NCI-H1694 (cell line): Measurements from ENCODE around the gene ACTL10.

Experiments
- DNase-seq: peaks from one replicate; lab custom pipeline; 2025; lab: John Stamatoyannopoulos, UW

Gene ACTL10

DNA sequence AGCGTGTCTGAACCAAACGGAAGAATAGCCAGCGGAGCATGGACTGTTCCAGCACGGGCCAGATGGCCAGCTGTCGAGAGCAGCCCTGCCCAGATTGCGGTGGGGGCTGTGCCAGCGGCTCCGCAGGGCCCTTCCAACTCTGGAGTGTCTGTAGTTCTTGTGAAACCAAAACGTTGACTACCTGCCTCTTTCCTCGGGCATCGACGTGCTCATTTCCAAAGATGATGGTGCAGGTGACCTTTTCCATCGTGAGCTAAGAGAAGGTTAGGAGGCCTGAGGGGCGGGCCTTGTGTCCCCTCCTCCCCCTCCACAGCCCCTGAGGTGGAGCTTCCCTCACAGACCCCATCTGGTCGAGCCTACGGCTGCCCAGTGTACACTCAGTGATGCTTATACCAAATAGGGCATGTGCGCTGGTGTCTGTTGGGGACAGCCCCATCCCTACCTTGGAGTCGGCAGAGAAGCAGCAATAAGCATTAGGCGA, 17.5 kb upstream of the ACTL10 start:
- DNase-seq = peak; percentile 19

DNA sequence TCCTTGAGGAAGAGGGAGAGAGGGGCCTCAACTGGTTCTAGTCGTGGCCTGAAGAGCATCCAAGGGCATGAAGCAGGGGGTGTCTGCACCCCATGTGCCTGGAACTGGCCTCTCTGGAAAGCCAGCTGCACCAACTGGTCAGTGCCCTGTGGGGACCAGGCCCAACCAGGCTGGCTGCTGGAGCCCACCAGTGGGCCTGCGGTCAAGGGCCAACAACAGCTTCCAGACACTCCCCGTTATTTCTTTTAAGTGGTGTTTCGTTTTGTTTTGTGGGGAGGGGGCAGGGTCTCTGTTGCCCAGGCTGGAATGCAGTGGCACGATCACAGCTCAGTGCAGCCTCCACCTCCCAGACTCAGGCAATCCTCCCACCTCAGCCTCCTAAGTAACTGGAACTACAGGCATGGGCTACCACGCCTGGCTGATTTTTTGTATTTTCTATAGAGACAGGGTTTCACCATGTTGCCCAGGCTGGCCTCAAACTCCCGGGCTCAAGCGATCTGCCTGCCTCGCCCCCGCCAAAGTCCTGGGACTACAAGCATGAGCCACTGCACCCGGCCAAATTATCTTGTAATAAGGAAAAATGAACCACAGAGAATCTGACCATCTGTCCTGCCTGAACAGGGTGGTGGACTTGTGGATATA, 16.5 kb upstream of the ACTL10 start:
- no peak for DNase-seq

DNA sequence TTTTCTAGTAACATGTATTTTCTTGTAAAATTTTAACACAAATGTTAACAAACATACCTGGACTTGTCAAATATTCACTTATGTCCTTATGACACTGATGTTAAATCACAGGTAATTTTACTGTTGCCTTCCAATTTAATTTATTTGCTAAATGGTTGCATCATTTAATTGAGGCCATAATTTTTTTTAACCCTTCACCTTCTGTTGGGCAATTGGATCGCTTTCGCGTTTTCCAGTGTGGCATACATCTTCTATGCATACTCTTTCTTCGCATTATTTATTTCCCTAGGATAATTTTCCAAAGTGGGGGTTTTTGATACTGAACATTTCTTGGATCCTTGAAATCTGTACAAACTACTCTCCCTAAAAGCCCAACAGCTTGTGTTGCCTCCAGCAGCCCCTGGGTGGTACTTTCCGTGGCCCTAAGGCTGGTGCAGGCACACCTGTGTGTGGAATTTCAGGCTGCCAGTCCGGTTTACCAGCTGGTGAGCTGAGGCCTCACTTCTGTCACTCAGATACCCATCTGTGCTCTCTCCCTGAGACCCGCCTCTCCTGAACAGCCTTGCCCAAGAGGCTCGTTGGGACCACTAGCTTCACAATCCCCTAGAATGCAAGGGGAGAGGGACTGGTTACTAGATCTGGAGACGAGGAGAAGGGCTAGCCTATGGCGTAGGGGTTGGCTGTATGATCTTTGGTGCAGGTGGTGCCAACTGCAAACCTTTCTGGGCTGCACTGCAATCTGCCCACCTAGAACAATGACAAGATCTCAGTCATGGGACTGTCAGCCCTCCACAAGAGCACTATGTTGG, 15.8 kb upstream of the ACTL10 start:
- no peak for DNase-seq

- DNase-seq = no peak
Measured at GRCh38 chr20:33651562-33652048, 15.1 kb upstream of the ACTL10 start.

DNA sequence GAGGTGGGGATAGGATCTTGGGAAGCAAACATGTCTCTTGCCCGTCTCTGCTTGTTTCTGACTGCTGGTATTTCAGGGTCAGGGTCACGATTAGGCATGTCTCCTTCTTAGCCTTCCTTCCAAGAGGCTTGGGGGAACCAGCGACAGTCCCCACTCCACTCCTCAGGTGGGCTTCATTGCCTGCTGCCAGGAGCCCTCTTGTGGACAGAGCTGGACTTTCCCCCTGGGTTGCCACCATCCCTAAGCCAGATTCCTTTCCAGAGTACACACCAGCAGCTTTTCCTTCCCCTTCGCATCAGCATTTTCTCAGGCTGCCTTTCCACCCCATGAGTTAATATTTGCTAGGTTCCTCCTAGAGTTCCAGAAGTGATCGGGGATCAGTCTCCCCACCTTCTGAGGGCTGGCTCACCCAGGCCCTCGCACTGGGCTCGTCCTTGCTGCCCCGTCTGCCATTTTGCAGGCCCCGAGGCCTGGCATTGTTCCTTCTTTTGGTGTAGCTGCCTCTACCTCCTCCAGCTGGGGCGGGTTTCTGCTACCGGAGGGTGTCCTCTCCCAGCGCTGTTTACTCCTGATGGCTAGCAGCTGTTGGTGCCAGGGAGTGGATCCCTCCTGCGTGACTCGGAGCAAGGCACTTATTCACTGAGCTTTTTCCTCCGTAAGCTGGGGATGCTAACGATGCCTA, 13.4 kb upstream of the ACTL10 start:
- peak; percentile 57 for DNase-seq

DNA sequence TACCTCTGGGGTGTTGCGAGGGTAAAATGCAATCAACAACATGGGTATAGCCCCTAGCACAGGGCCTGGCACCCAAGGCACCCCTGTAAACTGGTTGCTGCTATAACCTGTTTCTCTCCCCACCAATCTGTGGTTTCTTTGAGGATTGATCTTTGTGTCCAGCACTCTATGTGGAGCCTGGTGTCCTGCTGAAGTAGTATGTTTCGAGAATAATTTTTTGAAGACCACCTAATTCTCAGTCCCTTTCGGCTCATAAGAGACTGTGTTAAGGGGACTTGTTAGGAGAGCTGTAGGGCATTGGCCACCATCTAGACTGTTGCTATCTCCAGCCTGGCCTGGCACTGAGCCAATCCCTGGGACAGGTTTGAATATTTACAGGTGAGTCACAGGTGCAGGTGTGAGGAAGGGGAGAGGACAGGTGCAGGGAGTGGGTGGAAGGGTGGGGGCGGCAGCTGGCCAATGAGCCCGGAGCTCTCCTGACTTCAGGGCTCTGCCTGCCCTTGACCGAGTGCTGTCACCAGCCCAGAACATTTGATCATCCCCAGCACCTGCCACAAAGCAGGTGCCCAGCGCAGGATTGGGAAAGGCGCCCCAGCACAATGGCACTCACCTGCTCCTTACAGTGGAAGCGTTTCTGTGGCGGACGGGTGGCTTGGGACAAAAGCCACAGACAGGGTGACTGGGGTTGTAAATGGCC, 12.7 kb upstream of the ACTL10 start:
- no peak for DNase-seq

GRCh38 chr20:33654680-33655161, 12.0 kb upstream of the ACTL10 start:
- no peak for DNase-seq

GRCh38 chr20:33655164-33655563, 11.6 kb upstream of the ACTL10 start:
- no peak for DNase-seq

DNA sequence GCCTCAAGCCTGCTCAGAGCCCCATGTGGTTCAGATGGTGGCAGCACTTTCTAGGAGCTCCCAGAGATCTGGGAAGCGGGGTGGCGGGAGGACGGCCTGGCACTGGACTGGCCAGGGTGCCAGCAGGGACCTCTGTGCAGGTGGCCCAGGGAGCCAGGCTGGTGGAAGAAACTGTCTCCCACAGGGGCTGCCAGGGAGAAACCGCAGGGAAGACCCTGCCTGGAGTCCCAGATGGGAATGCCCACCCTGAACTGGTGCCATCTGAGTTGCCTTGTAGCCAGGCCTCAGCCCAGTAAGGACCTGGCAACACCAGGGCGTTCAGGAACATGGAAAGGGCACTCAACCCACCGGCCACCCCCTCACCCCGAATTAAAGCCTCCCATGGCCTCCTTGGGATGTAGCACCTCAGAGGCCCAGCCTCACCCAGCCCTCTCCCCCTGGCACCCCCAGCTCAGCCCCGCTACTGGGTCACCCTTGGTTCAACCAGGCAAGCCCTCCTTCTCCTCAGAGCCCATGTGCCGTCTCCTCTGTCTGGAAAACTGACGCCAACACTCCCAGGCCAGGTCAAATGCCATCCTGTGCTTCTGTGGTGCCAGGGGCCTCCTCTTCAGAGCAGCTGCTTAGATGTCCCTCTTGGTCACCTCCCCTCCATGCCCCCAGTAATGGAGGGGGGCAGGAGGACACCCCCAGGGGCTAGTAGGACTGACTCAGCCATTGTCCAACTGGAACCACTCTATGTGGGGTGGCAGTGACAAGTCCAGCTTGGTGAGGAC, 10.5 kb upstream of the ACTL10 start:
- DNase-seq = no peak

DNA sequence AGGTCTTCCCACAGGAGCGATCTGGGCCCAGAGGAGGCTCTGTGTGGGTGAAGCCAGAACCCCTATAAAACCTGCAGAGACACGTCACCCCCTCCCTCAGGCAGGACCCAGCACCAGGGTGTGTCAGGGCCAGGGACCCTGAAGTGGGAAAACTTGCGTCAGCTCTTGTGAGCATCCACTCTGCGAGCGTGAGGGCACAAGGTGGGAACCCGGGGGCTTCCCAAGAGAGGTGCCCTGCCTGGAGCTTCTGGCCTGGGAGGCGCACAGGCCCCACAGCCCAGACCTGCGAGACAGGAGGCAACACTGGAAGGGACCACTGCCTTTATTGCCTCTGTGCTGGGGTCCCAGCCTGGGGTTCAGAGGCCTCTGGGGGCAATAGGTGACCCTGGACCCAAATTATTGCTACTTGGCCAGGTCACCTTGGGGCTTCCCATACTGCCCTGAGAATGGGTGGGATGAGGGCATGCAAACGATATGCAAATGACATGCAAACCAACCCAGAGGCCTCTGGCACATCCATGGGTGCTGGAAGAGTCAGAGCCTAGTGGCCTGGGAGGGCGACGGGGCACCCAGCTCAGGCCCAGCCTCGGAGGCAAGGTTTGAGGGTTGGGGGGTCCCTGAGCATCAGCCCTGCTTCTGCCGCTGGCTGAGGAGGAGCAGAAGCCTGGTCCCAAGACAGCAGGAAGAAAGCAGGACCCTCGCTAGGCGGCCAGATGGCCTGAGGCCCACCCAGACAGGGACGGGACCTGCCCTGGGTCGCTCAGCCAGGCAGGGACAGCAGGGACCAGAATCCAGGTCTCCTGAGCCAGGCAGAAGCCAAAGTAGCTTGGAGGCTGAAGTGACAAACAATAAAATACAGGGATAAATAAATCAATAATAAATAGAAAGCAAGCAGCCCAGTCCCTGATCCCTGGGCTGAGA, 9.7 kb upstream of the ACTL10 start:
- no peak for DNase-seq

DNA sequence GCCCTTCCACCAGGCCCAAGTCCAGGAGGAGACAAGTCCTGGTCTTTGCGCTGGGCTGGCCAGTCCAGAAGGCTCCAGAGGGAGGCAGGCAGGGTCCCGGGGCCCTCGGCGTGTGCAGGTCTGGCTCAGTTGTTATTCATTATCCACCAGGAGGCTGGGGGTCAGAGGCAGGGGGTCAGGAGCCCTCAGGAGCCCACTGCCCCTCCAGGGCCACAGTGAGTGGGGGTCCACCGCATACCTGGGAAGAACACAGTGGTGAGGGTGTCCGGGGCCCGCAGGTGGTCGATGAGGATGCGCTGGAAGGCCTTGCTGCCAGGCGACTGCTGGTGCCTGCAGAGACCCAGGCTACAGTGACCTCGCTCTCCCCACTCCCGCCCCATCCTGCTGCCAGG, 9.0 kb upstream of the ACTL10 start:
- no peak for DNase-seq

- no peak for DNase-seq
Measured at GRCh38 chr20:33658510-33658909, 8.2 kb upstream of the ACTL10 start.

GRCh38 chr20:33658929-33659328, 7.8 kb upstream of the ACTL10 start:
- DNase-seq = no peak

- DNase-seq = no peak
Measured at GRCh38 chr20:33659341-33660034, 7.3 kb upstream of the ACTL10 start.

DNA sequence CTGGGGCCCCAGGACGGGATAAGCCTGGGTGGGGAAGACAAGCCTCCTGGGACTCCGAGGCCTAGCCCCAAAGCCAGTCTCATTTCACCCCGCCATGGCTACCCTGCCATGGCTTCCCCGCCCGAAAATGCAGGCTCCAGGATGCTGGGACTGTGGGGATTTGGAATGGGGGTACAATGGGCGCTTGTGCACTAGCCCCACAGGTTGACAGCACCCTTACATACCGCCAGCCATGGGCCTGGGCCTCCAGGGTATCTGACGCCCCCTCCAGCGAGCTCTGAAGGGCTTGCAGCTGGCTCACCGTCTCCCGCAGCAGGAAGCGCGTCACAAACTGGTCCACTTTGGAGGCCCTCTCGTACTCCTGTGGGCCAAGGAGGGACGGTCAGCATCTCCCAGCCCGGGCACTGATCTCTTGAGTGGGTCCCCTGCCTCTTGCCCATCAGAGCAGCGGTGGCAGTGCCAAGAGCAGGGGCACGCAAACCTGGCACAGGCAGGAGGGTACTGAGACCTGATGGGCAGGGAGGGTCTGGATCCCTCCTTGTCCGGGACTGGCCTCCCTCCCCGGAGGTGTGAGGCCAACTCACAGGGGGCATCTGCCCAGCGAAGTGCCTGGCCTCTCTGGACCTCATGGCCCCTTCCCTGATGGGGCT, 6.6 kb upstream of the ACTL10 start:
- DNase-seq = no peak

DNA sequence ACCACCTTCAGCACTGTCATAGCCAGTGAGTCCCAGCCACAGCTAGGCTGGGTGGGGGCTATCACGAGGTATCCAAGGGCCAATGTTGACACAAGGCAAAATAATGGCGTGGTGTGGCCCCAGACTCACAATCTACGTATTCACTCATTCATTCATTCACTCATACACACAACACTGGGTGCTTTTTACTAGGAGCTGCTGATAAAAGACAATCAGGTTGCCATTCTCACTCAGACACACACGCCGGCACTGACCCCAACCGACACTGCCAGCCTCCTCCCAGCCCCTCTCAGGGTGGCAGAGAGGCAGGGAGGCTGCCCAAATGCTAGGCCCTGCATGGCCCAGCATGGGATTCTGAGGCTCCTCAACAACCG, 6.1 kb upstream of the ACTL10 start:
- no peak for DNase-seq

- DNase-seq = no peak
Measured at GRCh38 chr20:33662172-33662571, 4.6 kb upstream of the ACTL10 start, which contains the start of gene C20orf144. Gene C20orf144 (plus strand): TSS chr20:33662327. CDS start chr20:33662346, 19 bp downstream.

DNA sequence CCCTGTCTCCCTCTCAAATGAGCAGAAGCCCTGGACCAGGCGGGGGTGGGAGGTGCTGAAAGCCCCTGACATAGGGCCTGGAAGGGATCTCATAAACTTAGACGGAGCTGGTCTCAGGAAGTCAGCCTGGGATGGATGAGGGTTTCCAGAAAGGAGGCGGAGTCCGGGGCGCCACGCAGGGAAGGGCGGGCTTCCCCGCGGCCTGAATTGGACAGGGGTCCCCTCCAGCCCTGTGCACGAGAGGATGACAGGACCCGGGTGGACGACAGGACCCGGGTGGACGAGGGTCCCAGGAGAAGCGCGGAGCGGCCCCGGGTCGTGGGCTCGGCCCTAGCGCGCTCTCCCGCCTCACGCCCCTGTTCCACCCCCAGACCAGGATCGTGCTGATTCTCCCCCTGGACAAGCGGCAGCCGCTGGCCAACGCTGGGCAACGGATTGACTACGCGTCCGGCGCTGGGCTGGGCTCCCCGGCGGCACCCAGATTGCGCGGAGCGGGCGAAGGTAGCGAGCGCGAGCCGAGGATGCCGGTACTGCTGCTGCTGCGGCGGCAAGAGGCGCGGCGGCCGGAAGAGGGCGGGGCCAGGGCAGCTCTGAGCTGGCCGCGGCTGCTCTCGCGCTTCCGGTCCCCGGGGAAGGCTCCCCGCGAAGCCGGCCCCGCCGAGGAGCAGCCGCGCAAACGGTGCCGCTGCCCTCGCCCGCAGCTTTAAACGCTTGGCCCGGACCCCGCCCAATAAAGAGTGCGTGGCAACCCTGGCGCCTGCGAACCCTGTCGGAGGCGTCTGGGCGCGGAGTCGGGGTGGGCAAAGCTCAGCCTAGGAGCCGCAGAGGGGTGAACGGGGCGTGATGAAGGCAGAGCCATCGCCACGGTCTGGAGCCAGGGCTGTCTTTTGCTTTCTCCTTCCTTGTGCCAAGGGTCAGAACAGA, 3.3 kb upstream of the ACTL10 start:
- no peak for DNase-seq
